ENCODE data around the gene CLEC4A. TPM values are rescaled to one million over a fixed set of nuclear protein-coding genes. Genes with fewer than 3 reads are reported as not detected.

CLEC4A gene
- polyA plus RNA-seq, 1 donor (not counting 4 experiments of a cell fraction or from before 2014, with no cell fraction given), result 0.31 TPM

DNA sequence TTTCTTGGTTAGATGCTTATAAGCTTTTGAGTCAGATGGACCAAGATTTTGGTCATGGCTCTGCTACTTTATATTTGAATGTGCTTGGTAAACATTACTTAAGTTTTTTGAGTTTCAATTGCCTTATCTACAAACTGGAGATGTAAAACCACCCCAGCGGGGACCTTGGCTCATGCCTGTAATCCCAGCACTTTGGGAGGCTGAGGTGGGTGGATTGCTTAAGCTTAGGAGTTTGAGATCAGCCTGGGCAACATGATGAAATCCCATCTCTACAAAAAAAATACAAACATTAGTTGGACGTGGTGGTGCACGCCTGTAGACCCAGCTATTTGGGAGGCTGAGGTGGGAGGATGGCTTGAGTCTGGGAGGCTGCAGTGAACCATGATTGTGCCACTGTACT lies 30.1 kb upstream of the CLEC4A start:
- no peak for TF ChIP-seq EZH2 (IDR thresholded peaks at IDR 0.05; ENCODE audit: low read length)
- TF ChIP-seq, protein P1, sequence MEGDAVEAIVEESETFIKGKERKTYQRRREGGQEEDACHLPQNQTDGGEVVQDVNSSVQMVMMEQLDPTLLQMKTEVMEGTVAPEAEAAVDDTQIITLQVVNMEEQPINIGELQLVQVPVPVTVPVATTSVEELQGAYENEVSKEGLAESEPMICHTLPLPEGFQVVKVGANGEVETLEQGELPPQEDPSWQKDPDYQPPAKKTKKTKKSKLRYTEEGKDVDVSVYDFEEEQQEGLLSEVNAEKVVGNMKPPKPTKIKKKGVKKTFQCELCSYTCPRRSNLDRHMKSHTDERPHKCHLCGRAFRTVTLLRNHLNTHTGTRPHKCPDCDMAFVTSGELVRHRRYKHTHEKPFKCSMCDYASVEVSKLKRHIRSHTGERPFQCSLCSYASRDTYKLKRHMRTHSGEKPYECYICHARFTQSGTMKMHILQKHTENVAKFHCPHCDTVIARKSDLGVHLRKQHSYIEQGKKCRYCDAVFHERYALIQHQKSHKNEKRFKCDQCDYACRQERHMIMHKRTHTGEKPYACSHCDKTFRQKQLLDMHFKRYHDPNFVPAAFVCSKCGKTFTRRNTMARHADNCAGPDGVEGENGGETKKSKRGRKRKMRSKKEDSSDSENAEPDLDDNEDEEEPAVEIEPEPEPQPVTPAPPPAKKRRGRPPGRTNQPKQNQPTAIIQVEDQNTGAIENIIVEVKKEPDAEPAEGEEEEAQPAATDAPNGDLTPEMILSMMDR (optimal IDR thresholded peaks at IDR 0.05 in 1 of 3, IDR thresholded peaks at IDR 0.05 in 1 of 3, conservative IDR thresholded peaks at IDR 0.05 in 1 of 3; ENCODE audit: extremely low read depth in 1 of 3, insufficient read depth in 2 of 3, low read length in 3 of 3), result no peak
- H3K27ac ChIP-seq (ENCODE audit: control insufficient read depth, insufficient read depth, low read length), result no peak overlapping the region
- no peak overlapping the region for H3K9ac ChIP-seq (ENCODE audit: control insufficient read depth, extremely low read depth, insufficient read depth, low read length)
- FAIRE-seq (no peak), DNase-seq (ENCODE audit: low read depth, low spot score) (no peak)
- H3K4me2 ChIP-seq (ENCODE audit: control insufficient read depth, extremely low read depth, insufficient read depth, low read depth, low read length), result no peak overlapping the region
- H3K4me3 ChIP-seq (ENCODE audit: control insufficient read depth in 2 of 3, extremely low read depth in 1 of 3, insufficient read depth in 2 of 3, low read depth in 1 of 3, low read length in 3 of 3), result no peak overlapping the region
- H3K9me1 ChIP-seq (ENCODE audit: control insufficient read depth, extremely low read depth, insufficient read depth, low read length), result no peaks in the 10 kb centered on the region
- no peaks in the 10 kb centered on the region for H3K27me3 ChIP-seq (ENCODE audit: control insufficient read depth, extremely low read depth, insufficient read depth, low read length)
- H3K4me1 ChIP-seq (ENCODE audit: control insufficient read depth, extremely low read depth, insufficient read depth, low read length), result no peaks in the 10 kb centered on the region
- no peak overlapping the region for H2AFZ ChIP-seq (ENCODE audit: control insufficient read depth, low read length)
- peaks cover 5% of the 10 kb centered on the region for H3K79me2 ChIP-seq (ENCODE audit: control insufficient read depth, insufficient read depth, low read length)
- dilution Hi-C loops (cut with MboI; ENCODE audit: extremely low pct_ligation_motif_present, low sequenced_read_pairs), result no loop called here
- H4K20me1 ChIP-seq (ENCODE audit: control insufficient read depth, extremely low read depth, insufficient read depth, low read length), result no peaks in the 10 kb centered on the region
- H3K36me3 ChIP-seq (ENCODE audit: control insufficient read depth in 2 of 2, extremely low read depth in 1 of 2, insufficient read depth in 2 of 2, low read length in 2 of 2), result peaks cover 9 to 39% of the 10 kb centered on the region in 2 experiments
- no peaks in the 10 kb centered on the region for H3K9me3 ChIP-seq (ENCODE audit: control insufficient read depth, low read depth, low read length)

DNA sequence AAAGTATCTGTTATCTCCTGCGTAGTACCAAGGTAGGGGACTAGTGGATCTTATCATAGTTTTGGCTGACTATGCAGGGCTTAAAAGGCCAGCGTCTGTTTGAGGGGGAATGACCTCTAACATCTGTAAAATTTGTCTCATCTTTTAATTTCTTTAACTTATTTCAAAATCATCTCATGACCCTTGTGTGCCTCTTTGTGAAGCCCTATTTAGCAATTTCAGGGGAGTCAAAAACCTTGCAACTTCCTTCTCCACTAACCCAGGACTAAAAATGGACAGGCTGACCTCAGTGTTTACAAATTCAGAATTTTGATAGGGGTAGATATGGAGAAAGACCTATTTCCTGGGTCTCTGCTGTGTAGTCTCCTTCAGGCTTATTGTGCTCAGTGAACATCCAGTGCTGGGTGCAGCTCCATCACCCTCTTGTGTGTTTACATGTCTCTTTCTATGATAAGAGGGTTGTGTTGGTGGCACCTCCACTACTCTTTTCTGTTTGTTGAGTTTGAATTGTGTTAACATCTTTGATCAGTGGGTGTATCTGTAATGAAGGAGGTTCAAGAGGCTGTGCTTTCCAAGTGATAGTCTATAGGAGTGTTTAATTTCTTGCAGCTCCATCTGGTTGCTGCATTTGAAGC lies 27.0 kb upstream of the CLEC4A start:
- DNase-seq (ENCODE audit: low read depth, low spot score) (no peak), FAIRE-seq (no peak)
- H4K20me1 ChIP-seq (ENCODE audit: control insufficient read depth, extremely low read depth, insufficient read depth, low read length), result no peaks in the 10 kb centered on the region
- no peaks in the 10 kb centered on the region for H3K9me3 ChIP-seq (ENCODE audit: control insufficient read depth, low read depth, low read length)
- H2AFZ ChIP-seq (ENCODE audit: control insufficient read depth, low read length), result no peak overlapping the region
- no peaks in the 10 kb centered on the region for H3K27me3 ChIP-seq (ENCODE audit: control insufficient read depth, extremely low read depth, insufficient read depth, low read length)
- H3K79me2 ChIP-seq (ENCODE audit: control insufficient read depth, insufficient read depth, low read length), result no peaks in the 10 kb centered on the region
- H3K36me3 ChIP-seq (ENCODE audit: control insufficient read depth in 2 of 2, extremely low read depth in 1 of 2, insufficient read depth in 2 of 2, low read length in 2 of 2), result peaks cover 7 to 28% of the 10 kb centered on the region in 2 experiments
- H3K27ac ChIP-seq (ENCODE audit: control insufficient read depth, insufficient read depth, low read length), result no peak overlapping the region
- TF ChIP-seq EZH2 (IDR thresholded peaks at IDR 0.05; ENCODE audit: low read length), result no peak
- no peak overlapping the region for H3K4me3 ChIP-seq (ENCODE audit: control insufficient read depth in 2 of 3, extremely low read depth in 1 of 3, insufficient read depth in 2 of 3, low read depth in 1 of 3, low read length in 3 of 3)
- dilution Hi-C loops (cut with MboI; ENCODE audit: extremely low pct_ligation_motif_present, low sequenced_read_pairs), result no loop called here
- no peak overlapping the region for H3K4me2 ChIP-seq (ENCODE audit: control insufficient read depth, extremely low read depth, insufficient read depth, low read depth, low read length)
- H3K4me1 ChIP-seq (ENCODE audit: control insufficient read depth, extremely low read depth, insufficient read depth, low read length), result peaks cover 2% of the 10 kb centered on the region
- no peak overlapping the region for H3K9ac ChIP-seq (ENCODE audit: control insufficient read depth, extremely low read depth, insufficient read depth, low read length)
- no peaks in the 10 kb centered on the region for H3K9me1 ChIP-seq (ENCODE audit: control insufficient read depth, extremely low read depth, insufficient read depth, low read length)

DNA sequence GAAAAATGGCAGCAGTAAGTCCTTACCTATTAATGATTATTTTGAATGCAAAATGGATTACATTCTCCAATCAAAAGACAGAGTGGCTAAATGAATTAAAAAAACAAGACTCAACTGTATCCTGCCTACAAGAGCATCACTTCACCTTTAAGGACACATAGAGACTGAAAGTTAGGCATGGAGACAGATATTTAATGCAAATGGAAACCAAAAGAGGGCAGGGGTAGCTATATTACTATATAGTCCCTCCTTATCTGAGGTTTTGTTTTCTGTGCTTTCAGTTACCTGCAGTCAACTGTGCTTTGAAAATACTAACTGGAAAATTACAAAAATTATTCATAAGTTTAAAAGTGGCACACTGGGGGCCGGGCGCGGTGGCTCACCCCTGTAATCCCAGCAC lies 24.2 kb upstream of the CLEC4A start:
- dilution Hi-C loops (cut with MboI; ENCODE audit: extremely low pct_ligation_motif_present, low sequenced_read_pairs), result no loop called here
- TF ChIP-seq EZH2 (IDR thresholded peaks at IDR 0.05; ENCODE audit: low read length), result no peak
- TF ChIP-seq, protein P1 (optimal IDR thresholded peaks at IDR 0.05 in 1 of 3, IDR thresholded peaks at IDR 0.05 in 1 of 3, conservative IDR thresholded peaks at IDR 0.05 in 1 of 3; ENCODE audit: extremely low read depth in 1 of 3, insufficient read depth in 2 of 3, low read length in 3 of 3), result no peak
- DNase-seq (ENCODE audit: low read depth, low spot score), result no peak
- H3K4me3 ChIP-seq (ENCODE audit: control insufficient read depth in 2 of 3, extremely low read depth in 1 of 3, insufficient read depth in 2 of 3, low read depth in 1 of 3, low read length in 3 of 3), result no peak overlapping the region
- no peaks in the 10 kb centered on the region for H3K9me3 ChIP-seq (ENCODE audit: control insufficient read depth, low read depth, low read length)
- no peak overlapping the region for H3K4me2 ChIP-seq (ENCODE audit: control insufficient read depth, extremely low read depth, insufficient read depth, low read depth, low read length)
- no peaks in the 10 kb centered on the region for H3K79me2 ChIP-seq (ENCODE audit: control insufficient read depth, insufficient read depth, low read length)
- H4K20me1 ChIP-seq (ENCODE audit: control insufficient read depth, extremely low read depth, insufficient read depth, low read length), result no peaks in the 10 kb centered on the region
- H3K9me1 ChIP-seq (ENCODE audit: control insufficient read depth, extremely low read depth, insufficient read depth, low read length), result no peaks in the 10 kb centered on the region
- no peaks in the 10 kb centered on the region for H3K27me3 ChIP-seq (ENCODE audit: control insufficient read depth, extremely low read depth, insufficient read depth, low read length)
- H2AFZ ChIP-seq (ENCODE audit: control insufficient read depth, low read length), result no peak overlapping the region
- H3K4me1 ChIP-seq (ENCODE audit: control insufficient read depth, extremely low read depth, insufficient read depth, low read length), result peaks cover 2% of the 10 kb centered on the region
- H3K9ac ChIP-seq (ENCODE audit: control insufficient read depth, extremely low read depth, insufficient read depth, low read length), result no peak overlapping the region
- no peak overlapping the region for H3K27ac ChIP-seq (ENCODE audit: control insufficient read depth, insufficient read depth, low read length)
- no peak for FAIRE-seq
- peaks cover under 1 to 15% of the 10 kb centered on the region in 2 experiments for H3K36me3 ChIP-seq (ENCODE audit: control insufficient read depth in 2 of 2, extremely low read depth in 1 of 2, insufficient read depth in 2 of 2, low read length in 2 of 2)
